RWPE1 (cell line): ENCODE data around the gene PLEKHG5.

Experiments
- CTCF ChIA-PET: fragments of 350-600 bp; sonication (Branson Sonifier 250); formaldehyde crosslinking; extraction: SDS; loops from one replicate; lab custom pipeline; 2021; lab: Yijun Ruan, JAX
- POLR2A ChIA-PET: fragments of 400-600 bp; formaldehyde crosslinking; extraction: SDS; loops from one replicate; lab custom pipeline; 2020; ENCODE audit warnings: antibody characterized with exemption; ENCODE audit not compliant: low non-redundant PET; lab: Yijun Ruan, JAX
- DNase-seq: peaks from one replicate; pipeline ENCODE4 v3.0.0; 2012; ENCODE audit warnings: low spot score
- H3K27ac ChIP-seq: fragments of 450-650 bp; 2 replicates; pipeline ENCODE4 v1.5.1; 2017
- CTCF ChIP-seq: fragments of 450-650 bp; conservative IDR thresholded peaks from 2 replicates; pipeline ENCODE4 v1.5.1; 2017; ENCODE audit warnings: low read depth, mild to moderate bottlenecking

The PLEKHG5 gene

GRCh38 chr1:6486433-6487011 is 4.9 kb downstream of the PLEKHG5 start:
- peak; percentile 92 for TF ChIP-seq CTCF
- CTCF ChIA-PET: interaction anchor here (0.6 to 1.4 kb wide), 9 partner anchors 14 to 265 kb away, joined by 3 to 5 read pairs (median 3); no protein-coding TSS in a partner anchor
- peak overlapping the region; percentile 100 for H3K27ac ChIP-seq
- POLR2A ChIA-PET: no interaction called here
- DNase-seq: peak; percentile 62

GRCh38 chr1:6485168-6486101 is 6.0 kb downstream of the PLEKHG5 start:
- peak overlapping the region; percentile 100 for H3K27ac ChIP-seq
- no peak for DNase-seq
- CTCF ChIA-PET: interaction anchor here (0.5 to 1.4 kb wide), 15 partner anchors 13 to 360 kb away, joined by 3 to 5 read pairs (median 3); no protein-coding TSS in a partner anchor
- POLR2A ChIA-PET: no interaction called here
- no peak for TF ChIP-seq CTCF

- DNase-seq: no peak
- ChIA-PET CTCF (interaction anchor here (0.6 to 1.1 kb wide), 2 partner anchors 13 to 128 kb away, joined by 3 read pairs; no protein-coding TSS in a partner anchor), POLR2A (no interaction called here)
- H3K27ac ChIP-seq: peak overlapping the region; percentile 100
- TF ChIP-seq CTCF: no peak
Observed at GRCh38 chr1:6484826-6485167, 6.7 kb downstream of the PLEKHG5 start.

GRCh38 chr1:6483761-6484117 is 7.7 kb downstream of the PLEKHG5 start:
- peak overlapping the region; percentile 100 for H3K27ac ChIP-seq
- POLR2A ChIA-PET: no interaction called here
- DNase-seq: no peak
- TF ChIP-seq CTCF: no peak
- CTCF ChIA-PET: interaction anchor here (0.7 to 1.1 kb wide), 2 partner anchors 8 to 11 kb away, joined by 3 to 5 read pairs; no protein-coding TSS in a partner anchor

- H3K27ac ChIP-seq: peak overlapping the region; percentile 100
- ChIA-PET POLR2A (no interaction called here), CTCF (interaction anchor here (0.6 to 1.1 kb wide), 2 partner anchors 11 to 351 kb away, joined by 3 to 7 read pairs; no protein-coding TSS in a partner anchor)
Observed at GRCh38 chr1:6483017-6483760, 8.3 kb downstream of the PLEKHG5 start.

More at GRCh38 chr1:6483017-6483760, 8.3 kb downstream of the PLEKHG5 start:
- DNase-seq: no peak
- TF ChIP-seq CTCF: no peak
